Muscle of leg (tissue), 11 donors: Measurements from ENCODE around the gene SEBOX. TPM values are rescaled to one million over a fixed set of nuclear protein-coding genes. Genes with fewer than 3 reads are reported as not detected.
A peak's percentile ranks its signal among the peaks of the same experiment; 100 is the strongest.

ENCODE experiments used
- DNase-seq: peaks from one replicate; pipeline ENCODE4 v3.0.0; 2013
- H3K27ac ChIP-seq: one replicate; pipeline ENCODE4 v1.5.1; 2013; ENCODE audit warnings: mild to moderate bottlenecking, low read length, control low read depth
- H3K27me3 ChIP-seq: one replicate; pipeline ENCODE4 v1.6.1; 2013; ENCODE audit warnings: low read length; ENCODE audit not compliant: control insufficient read depth, insufficient read depth
- H3K36me3 ChIP-seq: one replicate; pipeline ENCODE4 v1.6.1; 2013; ENCODE audit warnings: low read length; ENCODE audit not compliant: control insufficient read depth, insufficient read depth
- H3K4me1 ChIP-seq: one replicate; pipeline ENCODE4 v1.6.1; 2013; ENCODE audit warnings: low read length; ENCODE audit not compliant: control insufficient read depth, insufficient read depth
- H3K4me3 ChIP-seq: one replicate; pipeline ENCODE4 v1.5.1; 2013; ENCODE audit warnings: low read length, control low read depth
- H3K9me3 ChIP-seq: replicated peaks from 2 replicates; pipeline ENCODE4 v1.6.1; 2013; ENCODE audit warnings: low read depth, low read length; ENCODE audit not compliant: control insufficient read depth
- WGBS: methylation state at CpG from one replicate; pipeline ENCODE4 v1.1.5; 2013; ENCODE audit warnings: missing lambda C conversion rate; ENCODE audit not compliant: insufficient coverage; 5-methylcytosine and 5-hydroxymethylcytosine counted together
- polyA plus RNA-seq, 8 donors: library from polyadenylated mRNA; unstranded; fragments of 120-200 nt; gene quantifications; one replicate each; pipeline versions ENCODE4 v1.2.1 to v1.2.3, GENCODE V29; 2013; ENCODE audit warnings: inconsistent platforms in 1 of 8, low replicate concordance in 1 of 8; ENCODE audit not compliant: insufficient read length in 8 of 8, insufficient read depth in 1 of 8
- total RNA-seq: library from RNA; stranded (reverse); fragments of 120-200 nt; gene quantifications from one replicate; pipeline ENCODE4 v1.2.4, GENCODE V29; 2013

The SEBOX gene
- total and polyA plus RNA-seq, 9 donors: not detected

GRCh38 chr17:28357061-28357900 is 7.7 kb downstream of the SEBOX start, which contains the start of gene POLDIP2:
POLDIP2 (minus strand) TSS chr17:28357527; CDS start chr17:28357448, 79 bp downstream.
- H3K27me3 ChIP-seq: no peaks in the 10 kb centered on the region
- peak; percentile 98 for DNase-seq
- under 1% methylated on average over 80 of the region's 80 CpGs for WGBS
- peaks cover 54% of the 10 kb centered on the region for H3K36me3 ChIP-seq
- H3K9me3 ChIP-seq: no peaks in the 10 kb centered on the region
- peaks cover 18% of the 10 kb centered on the region for H3K4me1 ChIP-seq
- H3K27ac ChIP-seq: peak within 1 kb of the TSS; percentile 32
- peak within 1 kb of the TSS; percentile 82 for H3K4me3 ChIP-seq

GRCh38 chr17:28350271-28350670 is 14.7 kb downstream of the SEBOX start:
- Histone ChIP-seq H3K4me3 (no peak overlapping the region), H3K4me1 (no peaks in the 10 kb centered on the region), H3K9me3 (no peaks in the 10 kb centered on the region), H3K36me3 (peaks cover 88% of the 10 kb centered on the region), H3K27me3 (no peaks in the 10 kb centered on the region), H3K27ac (no peak overlapping the region)
- no CpG with 5 or more reads among the region's 7 CpGs for WGBS
- no peak for DNase-seq

- Histone ChIP-seq H3K4me3 (no peak overlapping the region), H3K36me3 (peaks cover 93% of the 10 kb centered on the region), H3K27ac (no peak overlapping the region), H3K4me1 (no peaks in the 10 kb centered on the region), H3K9me3 (no peaks in the 10 kb centered on the region), H3K27me3 (no peaks in the 10 kb centered on the region)
- WGBS: no CpG with 5 or more reads among the region's 3 CpGs
- no peak for DNase-seq
Measured at GRCh38 chr17:28348979-28349378, 16.0 kb downstream of the SEBOX start.

GRCh38 chr17:28347261-28347891 is 17.6 kb downstream of the SEBOX start:
- Histone ChIP-seq H3K27me3 (no peaks in the 10 kb centered on the region), H3K4me1 (no peaks in the 10 kb centered on the region), H3K9me3 (no peaks in the 10 kb centered on the region), H3K36me3 (peaks cover 95% of the 10 kb centered on the region), H3K4me3 (no peak overlapping the region), H3K27ac (no peak overlapping the region)
- DNase-seq: no peak
- 83% methylated on average over 8 of the region's 8 CpGs for WGBS

- Histone ChIP-seq H3K4me3 (no peak overlapping the region), H3K9me3 (no peaks in the 10 kb centered on the region), H3K36me3 (peaks cover 95% of the 10 kb centered on the region), H3K4me1 (no peaks in the 10 kb centered on the region), H3K27ac (no peak overlapping the region), H3K27me3 (no peaks in the 10 kb centered on the region)
- no peak for DNase-seq
- WGBS: no CpG with 5 or more reads among the region's 7 CpGs
Measured at GRCh38 chr17:28346746-28347246, 18.2 kb downstream of the SEBOX start.

- WGBS: 75% methylated on average over 1 of the region's 2 CpGs
- Histone ChIP-seq H3K27ac (no peak overlapping the region), H3K4me1 (no peaks in the 10 kb centered on the region), H3K4me3 (no peak overlapping the region), H3K27me3 (no peaks in the 10 kb centered on the region), H3K9me3 (no peaks in the 10 kb centered on the region), H3K36me3 (peaks cover 95% of the 10 kb centered on the region)
- DNase-seq: no peak
Measured at GRCh38 chr17:28346199-28346580, 18.8 kb downstream of the SEBOX start.

GRCh38 chr17:28345419-28346198 is 19.4 kb downstream of the SEBOX start:
- Histone ChIP-seq H3K27ac (no peak overlapping the region), H3K36me3 (peaks cover 94% of the 10 kb centered on the region), H3K27me3 (no peaks in the 10 kb centered on the region), H3K4me3 (no peak overlapping the region), H3K4me1 (no peaks in the 10 kb centered on the region), H3K9me3 (no peaks in the 10 kb centered on the region)
- DNase-seq: no peak
- WGBS: 74% methylated on average over 12 of the region's 13 CpGs

GRCh38 chr17:28344435-28344901 is 20.5 kb downstream of the SEBOX start:
- DNase-seq: no peak
- Histone ChIP-seq H3K27ac (no peak overlapping the region), H3K4me1 (no peaks in the 10 kb centered on the region), H3K36me3 (peaks cover 90% of the 10 kb centered on the region), H3K9me3 (no peaks in the 10 kb centered on the region), H3K4me3 (no peak overlapping the region), H3K27me3 (no peaks in the 10 kb centered on the region)
- WGBS: 93% methylated on average over 16 of the region's 19 CpGs

- H3K9me3 ChIP-seq: no peaks in the 10 kb centered on the region
- no peak overlapping the region for H3K27ac ChIP-seq
- H3K4me3 ChIP-seq: no peak overlapping the region
- H3K36me3 ChIP-seq: peaks cover 85% of the 10 kb centered on the region
- DNase-seq: no peak
- no peaks in the 10 kb centered on the region for H3K27me3 ChIP-seq
- H3K4me1 ChIP-seq: no peaks in the 10 kb centered on the region
- WGBS: 97% methylated on average over 5 of the region's 9 CpGs
Measured at GRCh38 chr17:28344011-28344410, 21.0 kb downstream of the SEBOX start.
